ENCODE results near the gene ZFHX3.

- TF ChIP-seq EZH2 (IDR thresholded peaks at IDR 0.05) (no peak), POLR2AphosphoS5 (IDR thresholded peaks at IDR 0.05; ENCODE audit: borderline replicate concordance, low read depth, low read length) (no peak)
These were observed 110.6 kb downstream of the ZFHX3 start for GRCh38 chr16:72937360-72937759.

All from SK-N-MC (cell line).